CD4-positive, alpha-beta T cell treated with Interleukin-15 for 1 hour (primary cell): ENCODE measurements around the gene ERC2.
"Not testable (repeated sequence)": the region's sequence is repeated elsewhere in the genome, so short reads cannot be mapped to it uniquely, and the experiment has no call there.

Experiments used
- DNase-seq: peaks from one replicate; pipeline ENCODE4 v3.0.0-alpha.2; 2020

The ERC2 gene

GRCh38 chr3:56113908-56114307 lies 354.4 kb downstream of the ERC2 start:
- DNase-seq = no peak

GRCh38 chr3:56113231-56113630 lies 355.0 kb downstream of the ERC2 start:
- no peak for DNase-seq

GRCh38 chr3:56111606-56112304 lies 356.5 kb downstream of the ERC2 start:
- DNase-seq = no peak

GRCh38 chr3:56110886-56111285 lies 357.4 kb downstream of the ERC2 start:
- DNase-seq = no peak

- no peak for DNase-seq
Measured at GRCh38 chr3:56107157-56107556, 361.1 kb downstream of the ERC2 start.

GRCh38 chr3:56102032-56102431 lies 366.2 kb downstream of the ERC2 start:
- DNase-seq = no peak

GRCh38 chr3:56101576-56101975 lies 366.7 kb downstream of the ERC2 start:
- DNase-seq = no peak

GRCh38 chr3:56096999-56097398 lies 371.3 kb downstream of the ERC2 start:
- no peak for DNase-seq

GRCh38 chr3:56094170-56094569 lies 374.1 kb downstream of the ERC2 start:
- no peak for DNase-seq

- DNase-seq = no peak
Measured at GRCh38 chr3:56089739-56090138, 378.5 kb downstream of the ERC2 start.

GRCh38 chr3:56087451-56088053 lies 380.7 kb downstream of the ERC2 start:
- DNase-seq = no peak

GRCh38 chr3:56086355-56086754 lies 381.9 kb downstream of the ERC2 start:
- DNase-seq = no peak

- DNase-seq = no peak
Measured at GRCh38 chr3:56081246-56081645, 387.0 kb downstream of the ERC2 start.

GRCh38 chr3:56076746-56077145 lies 391.5 kb downstream of the ERC2 start:
- no peak for DNase-seq

GRCh38 chr3:56075089-56075488 lies 393.2 kb downstream of the ERC2 start:
- no peak for DNase-seq

- DNase-seq = no peak
Measured at GRCh38 chr3:56069766-56070165, 398.5 kb downstream of the ERC2 start.

- DNase-seq = not testable (repeated sequence)
Measured at GRCh38 chr3:56066405-56066804, 401.9 kb downstream of the ERC2 start.

GRCh38 chr3:56064684-56065083 lies 403.6 kb downstream of the ERC2 start:
- no peak for DNase-seq

- DNase-seq = no peak
Measured at GRCh38 chr3:56061279-56061626, 407.0 kb downstream of the ERC2 start.

- no peak for DNase-seq
Measured at GRCh38 chr3:56060521-56061278, 407.6 kb downstream of the ERC2 start.

- no peak for DNase-seq
Measured at GRCh38 chr3:56059731-56060130, 408.5 kb downstream of the ERC2 start.

GRCh38 chr3:56055951-56056350 lies 412.3 kb downstream of the ERC2 start:
- no peak for DNase-seq

- no peak for DNase-seq
Measured at GRCh38 chr3:56055546-56055945, 412.7 kb downstream of the ERC2 start.

GRCh38 chr3:56054844-56055243 lies 413.4 kb downstream of the ERC2 start:
- no peak for DNase-seq
